Measurements from ENCODE around the gene TTC33. TPM values are rescaled to one million over a fixed set of nuclear protein-coding genes. Genes with fewer than 3 reads are reported as not detected.
A peak's percentile ranks its signal among the peaks of the same experiment; 100 is the strongest.

The TTC33 gene
- total RNA-seq, 1 experiment from 2014 or later: 30.2 TPM

- H3K4me2 ChIP-seq: no peak overlapping the region
- H3K4me1 ChIP-seq (replicated peaks; ENCODE audit: insufficient read depth): peaks cover 8% of the 10 kb centered on the region; the same call in 1 of the 2 replicates
- ChIA-PET CTCF (no interaction called here), POLR2A (ENCODE audit: unreplicated experiment) (no interaction called here)
- BruUV-seq (replicated peaks): no TSS peak
- H4K20me1 ChIP-seq (ENCODE audit: insufficient read depth): no peaks in the 10 kb centered on the region
- H3K9me2 ChIP-seq (ENCODE audit: insufficient read depth): no peaks in the 10 kb centered on the region
- H2AFZ ChIP-seq: no peak overlapping the region
- H3K27ac ChIP-seq: no peak overlapping the region
- H3K4me3 ChIP-seq: no peak overlapping the region
- TF ChIP-seq CTCF (conservative IDR thresholded peaks at IDR 0.05): no peak
- TF ChIP-seq EZH2 (IDR thresholded peaks at IDR 0.05; ENCODE audit: low read depth): no peak
- H3K79me2 ChIP-seq (ENCODE audit: low read depth): no peaks in the 10 kb centered on the region
- intact Hi-C loops (cut with micrococcal nuclease; ENCODE audit: unreplicated experiment): no loop called here
- H3K27me3 ChIP-seq (ENCODE audit: insufficient read depth, low read depth): no peaks in the 10 kb centered on the region
- H3K36me3 ChIP-seq (ENCODE audit: low read depth): no peaks in the 10 kb centered on the region
- no peaks in the 10 kb centered on the region for H3F3A ChIP-seq (ENCODE audit: insufficient read depth, low read depth)
- DNase-seq: no peak
- H3K9me3 ChIP-seq (ENCODE audit: insufficient read depth, low read depth): no peaks in the 10 kb centered on the region
Measured at GRCh38 chr5:40667161-40667663, 88.5 kb downstream of the TTC33 start.

- TF ChIP-seq EZH2 (IDR thresholded peaks at IDR 0.05; ENCODE audit: low read depth): no peak
- TF ChIP-seq CTCF (conservative IDR thresholded peaks at IDR 0.05): no peak
- no peaks in the 10 kb centered on the region for H3K9me3 ChIP-seq (ENCODE audit: insufficient read depth, low read depth)
- H3K4me1 ChIP-seq (replicated peaks; ENCODE audit: insufficient read depth): peaks cover 8% of the 10 kb centered on the region; the same call in 1 of the 2 replicates
- DNase-seq: no peak
- H3K4me2 ChIP-seq: no peak overlapping the region
- H3F3A ChIP-seq (ENCODE audit: insufficient read depth, low read depth): no peaks in the 10 kb centered on the region
- CTCF ChIA-PET: no interaction called here
- H3K4me3 ChIP-seq: no peak overlapping the region
- H4K20me1 ChIP-seq (ENCODE audit: insufficient read depth): no peaks in the 10 kb centered on the region
- BruUV-seq (replicated peaks): no TSS peak
- H3K27ac ChIP-seq: no peak overlapping the region
- no peak overlapping the region for H2AFZ ChIP-seq
- H3K27me3 ChIP-seq (ENCODE audit: insufficient read depth, low read depth): no peaks in the 10 kb centered on the region
- H3K9me2 ChIP-seq (ENCODE audit: insufficient read depth): no peaks in the 10 kb centered on the region
- POLR2A ChIA-PET (ENCODE audit: unreplicated experiment): no interaction called here
- H3K79me2 ChIP-seq (ENCODE audit: low read depth): no peaks in the 10 kb centered on the region
- intact Hi-C loops (cut with micrococcal nuclease; ENCODE audit: unreplicated experiment): no loop called here
- no peaks in the 10 kb centered on the region for H3K36me3 ChIP-seq (ENCODE audit: low read depth)
Measured at GRCh38 chr5:40666657-40667056, 89.1 kb downstream of the TTC33 start.

GRCh38 chr5:40665635-40666298 is 90.0 kb downstream of the TTC33 start:
- POLR2A ChIA-PET (ENCODE audit: unreplicated experiment): interaction anchor here (0.6 kb wide), 1 partner anchor 13 kb away, joined by 4 read pairs; no protein-coding TSS in a partner anchor
- intact Hi-C loops (cut with micrococcal nuclease; ENCODE audit: unreplicated experiment): no loop called here
- Histone ChIP-seq H3K79me2 (ENCODE audit: low read depth) (no peaks in the 10 kb centered on the region), H3K27me3 (ENCODE audit: insufficient read depth, low read depth) (no peaks in the 10 kb centered on the region), H3F3A (ENCODE audit: insufficient read depth, low read depth) (no peaks in the 10 kb centered on the region), H3K4me2 (no peak overlapping the region), H3K36me3 (ENCODE audit: low read depth) (no peaks in the 10 kb centered on the region), H2AFZ (0 out of 2 replicates have a peak overlapping the region, but pooled peaks have one; percentile 46), H3K4me3 (no peak overlapping the region), H3K9me3 (ENCODE audit: insufficient read depth, low read depth) (no peaks in the 10 kb centered on the region), H3K9me2 (ENCODE audit: insufficient read depth) (no peaks in the 10 kb centered on the region), H3K27ac (no peak overlapping the region), H3K4me1 (replicated peaks; ENCODE audit: insufficient read depth) (peaks cover 8% of the 10 kb centered on the region; the same call in 1 of the 2 replicates), H4K20me1 (ENCODE audit: insufficient read depth) (no peaks in the 10 kb centered on the region)
- no peak for TF ChIP-seq EZH2 (IDR thresholded peaks at IDR 0.05; ENCODE audit: low read depth)
- no peak for TF ChIP-seq CTCF (conservative IDR thresholded peaks at IDR 0.05)
- DNase-seq: no peak
- CTCF ChIA-PET: interaction anchor here (0.6 kb wide), 1 partner anchor 11 kb away, joined by 3 read pairs; no protein-coding TSS in a partner anchor
- no TSS peak for BruUV-seq (replicated peaks)
